Fibroblast of the conjunctiva (primary cell): ENCODE measurements around the gene SEZ6L.

Experiments
- DNase-seq: peaks from one replicate; pipeline ENCODE4 v3.0.0-alpha.2; 2010; ENCODE audit warnings: low read depth

Gene SEZ6L

DNA sequence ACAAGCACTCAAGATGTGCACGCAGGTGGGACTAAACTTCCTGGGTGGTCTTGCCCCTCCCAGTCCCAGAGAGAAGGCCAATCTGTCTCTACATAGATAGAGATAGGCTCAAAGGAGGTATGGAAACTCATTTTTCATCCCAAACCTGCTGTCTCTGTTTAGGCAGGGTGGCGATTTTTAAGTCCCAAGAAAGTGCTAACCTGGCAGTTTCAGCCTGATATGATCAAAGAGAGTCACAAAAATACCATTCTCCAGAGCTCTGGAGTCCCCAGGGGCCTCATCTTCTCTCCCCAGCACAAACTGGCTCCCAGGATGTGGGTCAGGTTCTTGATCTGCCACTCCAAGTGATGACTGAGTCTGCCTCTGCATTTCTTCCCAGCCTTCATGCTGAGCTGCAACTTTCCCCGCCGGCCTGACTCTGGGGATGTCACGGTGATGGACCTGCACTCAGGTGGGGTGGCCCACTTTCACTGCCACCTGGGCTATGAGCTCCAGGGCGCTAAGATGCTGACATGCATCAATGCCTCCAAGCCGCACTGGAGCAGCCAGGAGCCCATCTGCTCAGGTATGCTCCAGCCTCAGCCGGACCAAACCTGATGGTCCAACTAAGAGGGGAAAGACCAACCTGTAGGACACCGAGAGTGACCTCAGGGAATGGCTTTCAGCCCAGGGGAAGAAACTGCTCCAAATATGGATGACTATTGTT is 129.5 kb downstream of the SEZ6L start:
- no peak for DNase-seq

- no peak for DNase-seq
Measured at GRCh38 chr22:26302726-26303125, 133.5 kb downstream of the SEZ6L start.

GRCh38 chr22:26303475-26303874 is 134.2 kb downstream of the SEZ6L start:
- no peak for DNase-seq

- no peak for DNase-seq
Measured at GRCh38 chr22:26304730-26305129, 135.5 kb downstream of the SEZ6L start.

GRCh38 chr22:26308467-26308866 is 139.2 kb downstream of the SEZ6L start:
- DNase-seq, result no peak

- no peak for DNase-seq
Measured at GRCh38 chr22:26310616-26311015, 141.4 kb downstream of the SEZ6L start.

GRCh38 chr22:26313291-26313690 is 144.0 kb downstream of the SEZ6L start:
- no peak for DNase-seq

DNA sequence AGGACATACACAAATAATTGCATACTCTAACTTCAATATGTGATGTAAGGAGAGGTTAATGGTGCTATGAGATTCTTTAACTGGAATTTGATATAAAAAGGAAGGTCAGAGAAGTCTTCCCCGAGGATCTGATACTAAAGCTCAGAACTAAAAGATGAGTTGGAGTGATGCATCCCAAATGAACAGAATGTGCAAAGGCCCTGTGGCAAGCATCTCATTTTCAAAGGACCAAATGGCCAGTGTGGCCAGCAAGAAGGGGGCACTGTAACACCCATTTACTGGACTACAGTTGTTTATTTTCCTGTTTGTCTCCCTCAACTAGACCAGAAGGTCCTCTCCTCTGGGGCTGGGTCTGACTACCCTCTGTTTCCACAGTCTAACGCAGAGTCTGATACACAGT is 144.9 kb downstream of the SEZ6L start:
- DNase-seq, result no peak

DNA sequence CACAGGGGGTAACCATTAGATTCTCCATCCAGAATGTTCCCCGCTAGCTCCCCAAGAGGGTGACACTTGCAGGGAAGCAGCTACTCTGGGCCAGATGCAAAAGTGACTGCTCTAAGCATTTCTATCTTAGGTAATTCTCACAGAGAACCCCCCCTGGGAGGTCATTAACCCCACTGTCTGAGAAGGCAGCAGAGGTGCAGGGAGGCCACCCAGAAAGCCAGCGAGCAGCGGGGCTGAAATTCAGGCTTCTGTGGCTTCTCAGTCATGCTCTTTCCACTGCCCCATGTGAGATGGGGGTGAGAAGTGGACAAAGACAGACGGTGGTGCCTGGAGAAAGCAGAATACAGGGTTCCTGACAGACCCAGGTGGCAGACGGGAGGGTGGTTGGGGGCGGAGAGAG is 145.4 kb downstream of the SEZ6L start:
- no peak for DNase-seq

GRCh38 chr22:26316732-26317285 is 147.5 kb downstream of the SEZ6L start:
- DNase-seq, result no peak

- no peak for DNase-seq
Measured at GRCh38 chr22:26318975-26319374, 149.7 kb downstream of the SEZ6L start.

GRCh38 chr22:26320447-26320846 is 151.2 kb downstream of the SEZ6L start:
- DNase-seq, result no peak

DNA sequence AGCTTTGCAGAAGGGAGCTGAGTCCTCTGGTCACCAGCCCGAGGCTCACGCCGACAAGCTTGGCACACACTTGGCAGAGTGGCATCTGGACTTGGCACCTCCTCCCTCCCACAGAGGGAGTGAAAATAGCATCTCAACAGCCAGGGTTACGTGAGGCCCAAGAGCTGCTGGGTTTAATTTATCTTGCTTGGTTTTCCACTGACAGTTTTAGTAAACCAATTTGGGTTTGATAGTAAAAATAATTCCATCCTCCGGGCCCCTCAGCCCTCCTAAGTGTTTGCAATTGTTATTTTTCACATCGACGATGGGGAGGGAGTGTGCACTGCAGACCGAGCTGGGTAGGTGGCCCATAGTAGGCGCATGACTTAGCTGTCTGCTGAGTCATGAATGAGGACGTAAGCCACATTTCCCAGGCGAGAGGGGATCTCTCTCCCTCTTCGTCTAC is 152.2 kb downstream of the SEZ6L start:
- peak; percentile 58 for DNase-seq

DNA sequence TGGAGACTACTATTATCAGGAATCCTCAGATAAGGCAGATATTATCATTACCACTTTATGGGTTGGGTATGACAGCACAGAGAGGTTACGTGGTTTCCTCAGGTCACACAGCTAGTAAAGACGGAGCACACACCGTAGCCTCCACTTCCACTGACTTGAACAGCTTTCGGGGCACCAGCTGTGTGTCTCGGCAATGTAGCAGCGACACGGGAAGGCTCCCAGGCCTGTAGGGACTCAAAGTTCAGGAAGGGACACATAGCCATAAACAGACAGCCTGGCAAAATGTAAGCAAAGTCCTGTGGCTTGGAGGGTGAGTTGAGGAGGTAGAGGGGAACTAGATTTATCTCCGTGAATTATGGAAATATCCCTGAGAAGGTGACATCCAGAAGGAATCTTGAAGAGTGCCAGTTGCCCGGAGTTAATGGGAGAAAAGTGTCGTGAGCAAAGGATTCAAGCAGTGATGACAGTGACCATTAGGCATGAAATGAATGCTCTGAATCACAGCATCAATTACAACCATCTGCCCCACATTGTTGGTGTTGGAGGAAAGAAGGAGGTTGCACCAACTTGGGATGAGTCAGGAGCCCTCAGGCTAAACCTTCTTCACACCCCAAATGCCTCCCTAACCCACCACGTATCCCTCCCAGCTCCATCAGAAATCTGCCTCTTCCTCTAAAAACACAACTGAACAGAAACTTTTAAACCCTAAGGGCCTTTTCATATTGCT is 153.1 kb downstream of the SEZ6L start:
- DNase-seq, result peak; percentile 90

DNA sequence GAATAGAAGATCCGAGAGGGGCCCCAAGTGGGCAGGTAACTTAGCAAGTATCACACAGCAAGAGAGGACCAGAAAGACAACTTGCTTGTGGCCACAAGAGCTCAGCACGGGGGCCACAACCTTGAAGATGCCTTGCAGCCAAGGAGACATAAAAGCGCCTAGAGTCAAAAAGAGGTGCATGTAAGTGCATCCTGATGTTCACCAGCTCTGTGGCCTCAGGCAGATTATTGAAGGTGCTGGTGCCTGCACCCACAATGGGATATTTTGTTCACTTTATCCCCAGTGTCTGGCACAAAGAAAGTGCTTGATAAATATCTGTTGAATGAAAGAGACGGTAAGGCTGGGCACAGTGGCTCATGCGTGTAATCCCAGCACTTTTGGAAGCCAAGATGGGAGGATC is 153.8 kb downstream of the SEZ6L start:
- peak; percentile 3 for DNase-seq

DNA sequence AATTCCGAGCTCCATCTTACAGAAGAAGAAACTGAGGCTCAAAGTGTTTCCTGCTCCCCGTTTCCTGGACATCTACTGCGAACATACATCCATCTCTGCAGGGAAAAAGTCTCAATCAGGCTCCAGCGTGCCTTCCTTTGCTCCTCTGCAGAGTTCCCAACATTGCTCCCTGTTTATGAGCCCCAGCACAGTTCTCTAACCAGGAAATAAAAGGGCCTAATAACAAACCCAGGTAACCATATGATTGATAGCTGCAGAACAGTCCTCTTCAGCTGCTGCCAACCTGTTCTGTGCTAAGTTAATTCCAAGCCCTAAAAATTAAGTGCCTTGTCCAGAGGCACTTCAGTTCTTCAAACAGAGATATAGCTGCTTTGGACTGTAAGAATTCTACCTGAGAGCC is 154.9 kb downstream of the SEZ6L start:
- DNase-seq, result no peak

DNA sequence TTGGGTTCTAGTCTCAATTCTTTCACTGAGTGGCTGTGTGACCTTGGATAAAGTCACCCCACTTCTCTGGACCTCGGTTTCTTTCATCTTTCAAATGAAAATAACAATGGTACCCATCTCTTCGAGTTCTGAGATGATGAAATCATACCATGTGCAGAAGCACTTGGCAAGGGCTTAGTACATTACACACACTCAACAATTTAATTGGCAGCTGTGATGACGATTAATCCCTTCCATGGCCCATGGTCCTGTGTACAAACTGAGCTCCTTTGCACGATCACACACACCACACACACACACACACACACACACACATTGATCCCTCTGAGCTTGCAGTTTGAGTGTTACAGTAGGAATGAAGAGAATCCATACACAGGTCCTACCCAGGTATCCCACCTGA is 156.4 kb downstream of the SEZ6L start:
- DNase-seq, result peak; percentile 17

- no peak for DNase-seq
Measured at GRCh38 chr22:26326803-26327202, 157.5 kb downstream of the SEZ6L start.

DNA sequence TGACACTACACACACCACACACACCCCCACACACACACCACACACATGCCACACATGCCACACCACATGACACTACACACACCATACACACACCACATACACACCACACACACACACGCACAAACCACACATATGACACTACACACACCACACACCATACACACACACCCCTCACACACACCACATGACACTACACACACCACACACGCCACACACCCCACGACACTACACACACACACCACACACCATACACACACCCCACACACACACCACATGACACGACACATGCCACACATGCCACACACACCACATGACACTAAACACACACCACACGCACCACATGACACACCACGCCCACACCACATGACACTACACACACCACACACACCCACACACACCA is 158.0 kb downstream of the SEZ6L start:
- no peak for DNase-seq

- DNase-seq, result no peak
Measured at GRCh38 chr22:26328221-26328620, 159.0 kb downstream of the SEZ6L start.

DNA sequence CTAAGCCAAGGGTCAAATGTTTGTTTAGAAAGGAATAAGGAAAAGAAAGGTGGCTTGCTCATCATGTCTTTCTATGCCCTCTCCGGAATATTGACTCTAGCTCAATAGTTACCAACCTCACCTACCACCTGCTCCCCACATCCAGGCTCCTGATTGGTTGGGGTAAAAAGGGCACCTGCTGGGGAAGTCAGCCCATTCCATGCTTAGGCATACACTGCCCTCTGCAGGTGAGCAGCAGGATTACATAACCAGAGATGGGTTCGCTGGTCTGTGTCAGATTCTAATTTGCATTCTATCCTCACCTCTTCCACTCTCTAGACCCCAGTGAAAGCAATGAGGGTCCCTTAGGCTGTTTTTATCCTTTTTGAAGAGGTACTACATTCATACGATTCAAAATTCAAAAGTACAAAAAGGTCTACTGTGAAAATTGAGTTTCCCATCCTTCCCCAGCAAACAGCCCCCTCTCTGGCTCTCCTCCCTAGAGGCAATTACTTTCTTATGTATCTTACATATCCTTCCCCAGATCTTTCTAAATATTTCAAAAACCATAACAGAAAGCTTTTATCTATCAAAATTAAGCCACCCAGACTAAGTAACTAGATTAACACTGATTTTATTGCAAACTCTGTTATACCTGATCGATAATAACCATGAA is 161.8 kb downstream of the SEZ6L start:
- DNase-seq, result peak; percentile 21

GRCh38 chr22:26333088-26333800 is 164.0 kb downstream of the SEZ6L start:
- no peak for DNase-seq
